HG02759 (cell line): ENCODE results near the gene NPHP4.

Experiments
- ATAC-seq: cut with Tn5 transposase; IDR thresholded peaks from one replicate; pipeline ENCODE4 v1.9.1; 2021; ENCODE audit warnings: mild to moderate bottlenecking, moderate library complexity; ENCODE audit not compliant: unreplicated experiment

The NPHP4 gene

DNA sequence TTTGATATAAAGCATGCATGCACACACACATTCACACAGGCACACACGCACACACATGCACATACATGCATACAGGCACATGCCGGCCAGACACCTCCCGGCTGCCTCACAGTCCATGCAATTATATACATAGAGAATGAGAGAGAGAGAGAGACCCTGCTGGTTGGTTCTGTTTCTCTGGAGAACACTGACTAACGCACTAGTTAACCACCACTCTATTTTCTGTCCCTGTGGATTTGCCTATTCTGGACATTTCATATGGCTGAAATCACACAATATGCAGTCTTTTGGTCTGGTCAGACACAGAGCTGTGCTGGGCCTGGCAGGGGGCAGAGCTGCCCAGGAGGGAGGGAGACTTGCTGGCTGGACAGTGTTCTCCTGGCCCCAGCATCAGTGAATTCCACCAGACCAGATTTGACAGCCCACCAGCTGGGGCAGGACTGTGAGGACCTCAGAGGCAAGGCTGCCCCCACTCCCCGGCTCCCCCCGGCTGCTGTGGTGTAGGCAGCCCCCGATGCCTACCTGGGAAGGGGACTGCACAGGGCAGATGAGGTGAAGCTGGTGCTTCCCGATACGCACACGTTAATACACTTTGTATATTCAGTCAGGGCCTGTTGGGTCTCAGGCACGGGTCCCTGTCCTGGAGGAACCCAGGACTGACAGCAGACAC lies 152.2 kb downstream of the NPHP4 start:
- no peak for ATAC-seq

DNA sequence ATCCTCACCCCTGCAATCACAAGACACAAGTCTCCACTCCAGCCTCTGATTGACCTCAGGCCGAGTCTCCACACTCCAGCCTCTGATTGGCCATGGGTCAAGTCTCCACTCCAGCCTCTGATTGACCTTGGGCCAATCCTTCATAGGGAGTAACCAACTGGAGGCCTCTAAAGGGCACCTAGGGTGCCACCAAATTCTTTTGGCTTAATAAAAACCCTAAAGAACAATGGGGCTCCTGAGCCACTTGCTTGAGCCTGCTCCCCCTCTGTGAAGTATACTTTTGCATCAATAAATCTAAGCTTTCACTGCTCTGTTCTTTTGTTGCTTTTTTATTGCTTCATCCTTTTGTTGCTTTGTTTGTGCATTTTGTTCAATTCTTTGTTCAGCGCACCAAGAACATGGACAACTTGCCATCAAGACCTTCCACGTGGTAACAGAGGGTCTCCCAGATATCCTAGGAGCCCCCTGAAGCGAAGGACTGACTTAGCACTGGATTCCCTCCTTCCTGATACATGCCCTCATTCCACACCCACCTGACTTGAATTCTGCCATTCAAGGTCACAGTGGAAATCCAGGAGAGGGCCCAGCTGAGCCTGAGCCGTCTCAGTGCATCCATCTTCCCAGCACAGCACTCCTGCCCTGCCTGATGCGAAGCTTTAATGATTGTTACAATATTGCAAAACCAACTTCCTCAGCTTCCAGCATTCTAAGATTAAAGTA lies 152.9 kb downstream of the NPHP4 start:
- no peak for ATAC-seq

DNA sequence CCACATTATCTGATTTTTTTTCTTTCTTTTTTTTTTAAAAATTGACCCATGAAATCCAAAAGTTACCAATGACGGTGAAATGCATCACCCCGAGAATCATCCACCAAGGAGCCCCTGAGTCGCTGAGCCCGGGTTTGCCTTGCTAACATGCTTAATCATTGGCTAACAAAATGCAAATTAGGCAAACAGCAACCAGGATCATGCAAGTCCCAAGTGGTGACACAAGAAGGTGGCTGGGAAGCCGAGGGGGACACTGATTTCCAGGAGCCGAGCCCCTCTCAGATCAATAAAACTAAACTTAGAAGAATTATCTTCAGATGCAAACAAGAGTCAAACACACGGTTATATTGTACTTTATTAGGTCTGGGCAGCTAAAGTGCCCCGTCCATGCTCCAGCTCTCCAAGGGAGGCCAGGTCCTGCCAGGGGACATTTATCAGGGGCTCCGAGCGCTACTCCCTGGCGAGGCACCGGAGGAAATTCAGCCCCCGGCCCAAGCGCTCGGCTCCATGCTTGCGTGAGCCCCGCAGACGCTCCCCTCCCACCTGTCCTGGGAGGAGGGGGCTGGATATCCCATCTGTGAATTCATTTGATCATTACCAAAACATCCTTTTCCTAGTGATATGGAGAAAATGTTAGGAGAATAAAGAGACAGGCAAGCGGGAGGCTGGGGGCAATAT lies 154.1 kb downstream of the NPHP4 start:
- no peak for ATAC-seq

DNA sequence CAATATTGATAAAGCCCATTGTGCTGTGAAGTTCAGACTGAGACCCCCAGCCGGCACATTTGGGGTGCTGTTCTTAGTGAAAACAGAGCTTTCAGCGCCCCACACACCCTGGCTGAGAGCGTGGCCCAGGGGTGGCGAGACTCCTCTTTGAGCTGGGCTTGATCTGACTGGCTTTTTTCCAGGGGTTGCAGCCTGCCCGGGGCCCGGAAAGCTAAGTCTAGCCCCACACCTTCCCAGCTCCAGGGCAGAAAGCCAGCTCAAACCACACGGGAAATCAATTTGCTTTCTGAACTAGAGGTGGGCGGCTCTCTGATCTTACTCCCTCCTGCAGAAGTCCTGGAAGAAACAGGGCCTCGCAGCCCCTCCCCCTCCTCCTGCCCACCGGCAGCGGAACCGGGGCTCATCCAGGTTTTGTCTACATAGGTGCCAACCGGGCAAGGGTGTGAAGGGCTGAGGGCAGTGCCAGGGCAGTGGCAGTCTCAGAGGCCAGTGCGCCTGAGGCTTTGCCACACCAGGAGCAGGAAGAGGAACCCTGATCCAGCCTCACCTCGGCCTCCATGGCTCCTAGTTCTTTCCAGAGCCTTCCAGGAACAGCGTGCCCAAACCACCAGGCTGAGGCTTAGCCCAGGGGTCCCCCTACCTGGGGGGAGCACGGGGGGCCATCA lies 155.3 kb downstream of the NPHP4 start:
- no peak for ATAC-seq

DNA sequence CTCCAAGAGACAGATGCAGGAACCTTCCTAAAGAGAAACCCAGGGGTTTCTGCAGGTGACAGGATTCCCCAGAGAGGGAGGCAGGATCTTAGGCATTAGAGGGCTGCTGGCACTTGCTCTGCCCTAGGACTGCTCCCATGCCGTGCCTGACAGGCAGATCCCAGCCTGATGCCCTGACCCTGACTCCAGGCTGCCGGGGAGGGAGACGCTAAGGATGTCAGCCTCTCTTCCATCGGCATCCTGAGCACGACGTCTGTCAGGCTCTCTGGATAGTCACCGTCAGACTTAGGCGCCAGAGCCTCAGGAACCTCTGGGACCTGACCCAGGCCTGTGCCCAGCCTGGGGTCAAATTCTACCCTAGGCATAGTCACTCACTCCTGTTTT lies 157.1 kb downstream of the NPHP4 start:
- ATAC-seq: no peak

DNA sequence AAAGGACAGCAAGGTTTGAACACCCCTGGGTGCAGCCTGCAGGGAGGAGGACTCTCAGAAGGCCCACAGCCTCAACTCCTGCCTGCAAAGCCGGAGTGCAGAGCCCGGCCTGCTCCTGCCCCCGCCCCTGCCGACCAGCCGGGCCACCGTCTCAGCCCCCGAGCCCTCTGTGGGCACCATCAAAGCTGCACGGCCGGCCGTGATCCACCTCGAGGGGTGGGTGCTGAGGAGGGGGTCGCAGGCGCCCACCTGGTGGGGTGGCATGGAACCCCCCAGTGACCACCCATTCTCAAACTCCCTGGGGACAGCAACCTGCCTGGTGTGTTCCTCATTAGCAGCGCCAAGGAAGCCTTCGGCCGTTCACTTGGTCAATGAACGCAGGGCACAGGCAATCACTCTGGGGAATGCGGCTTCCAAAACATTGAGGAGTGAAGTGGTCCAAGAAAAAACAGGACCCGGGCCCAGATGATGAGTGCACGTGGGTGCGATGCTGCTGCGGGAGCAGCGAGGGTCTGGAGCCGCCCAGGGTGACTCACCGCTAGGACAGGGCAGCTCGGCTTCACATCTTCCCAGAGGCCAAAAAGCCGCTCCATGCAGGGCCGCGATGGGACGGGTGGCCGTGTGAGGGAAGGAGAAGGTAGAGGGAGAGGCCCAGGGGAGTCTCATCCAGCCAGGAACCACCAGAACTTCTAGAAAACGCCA lies 157.6 kb downstream of the NPHP4 start:
- ATAC-seq: no peak

DNA sequence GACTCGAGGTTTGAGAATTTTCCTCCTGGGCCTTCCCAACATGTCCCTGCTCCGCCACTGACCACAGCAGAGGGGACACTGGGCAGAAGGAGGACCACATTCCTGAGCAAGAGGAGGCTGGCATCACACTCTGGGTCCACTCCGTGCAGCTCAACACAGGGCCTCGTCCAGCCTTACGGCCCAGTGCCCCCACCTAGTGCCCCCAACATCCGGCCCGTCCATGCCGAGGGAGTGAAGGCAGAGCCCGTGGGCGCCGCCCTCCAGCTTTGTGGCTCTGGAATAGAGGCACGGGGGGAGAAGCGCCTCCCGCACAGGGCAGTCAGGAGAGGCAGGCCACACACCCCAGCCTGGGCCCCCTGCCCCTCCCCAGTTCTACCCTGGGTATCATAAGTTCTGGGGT lies 158.3 kb downstream of the NPHP4 start:
- no peak for ATAC-seq

DNA sequence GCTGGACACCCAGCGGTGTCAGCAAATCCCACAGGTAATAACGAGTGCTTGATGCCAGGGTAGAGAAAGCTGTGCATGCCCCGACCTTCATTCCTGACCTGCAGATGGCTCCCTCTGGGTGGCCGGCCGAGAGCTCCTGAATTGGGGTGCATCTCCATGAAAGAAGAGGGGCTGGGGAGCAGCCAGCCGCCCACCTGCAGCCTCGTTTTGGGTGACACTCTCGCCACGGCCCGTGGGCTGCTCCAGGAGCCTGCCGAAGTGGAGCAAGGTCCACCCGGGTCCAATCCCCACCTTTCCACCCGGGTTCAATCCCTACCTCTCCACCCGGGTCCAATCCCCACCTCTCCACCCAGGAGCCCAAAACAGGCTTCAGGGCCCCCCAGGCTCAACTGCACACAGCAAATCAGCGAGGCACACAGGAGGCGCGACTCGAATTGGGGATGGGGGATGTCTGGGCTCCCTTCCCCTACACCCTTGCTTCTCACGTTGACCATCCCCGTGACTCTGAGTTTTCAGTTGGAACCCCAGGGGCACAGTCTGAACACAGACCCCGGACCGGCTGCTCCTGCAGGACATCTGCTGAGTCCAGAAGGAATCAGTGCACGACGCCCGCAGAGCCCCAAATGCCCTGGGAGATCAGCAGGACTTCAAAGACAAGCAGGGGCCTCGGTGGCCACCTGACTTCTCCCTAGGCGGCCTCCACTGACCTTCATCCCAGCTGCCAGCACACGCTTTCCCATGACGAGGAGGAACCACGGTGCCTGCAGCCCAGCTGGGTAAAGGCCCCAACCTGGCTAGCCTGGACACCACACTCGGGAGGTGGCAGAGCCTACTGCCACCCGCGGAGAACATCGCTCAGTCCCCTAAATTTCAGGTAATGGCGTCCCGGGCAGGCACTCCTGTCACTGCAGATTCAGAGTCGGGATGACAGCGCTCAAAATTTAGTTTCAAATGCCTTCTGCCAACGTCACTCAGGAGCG lies 159.0 kb downstream of the NPHP4 start:
- no peak for ATAC-seq

DNA sequence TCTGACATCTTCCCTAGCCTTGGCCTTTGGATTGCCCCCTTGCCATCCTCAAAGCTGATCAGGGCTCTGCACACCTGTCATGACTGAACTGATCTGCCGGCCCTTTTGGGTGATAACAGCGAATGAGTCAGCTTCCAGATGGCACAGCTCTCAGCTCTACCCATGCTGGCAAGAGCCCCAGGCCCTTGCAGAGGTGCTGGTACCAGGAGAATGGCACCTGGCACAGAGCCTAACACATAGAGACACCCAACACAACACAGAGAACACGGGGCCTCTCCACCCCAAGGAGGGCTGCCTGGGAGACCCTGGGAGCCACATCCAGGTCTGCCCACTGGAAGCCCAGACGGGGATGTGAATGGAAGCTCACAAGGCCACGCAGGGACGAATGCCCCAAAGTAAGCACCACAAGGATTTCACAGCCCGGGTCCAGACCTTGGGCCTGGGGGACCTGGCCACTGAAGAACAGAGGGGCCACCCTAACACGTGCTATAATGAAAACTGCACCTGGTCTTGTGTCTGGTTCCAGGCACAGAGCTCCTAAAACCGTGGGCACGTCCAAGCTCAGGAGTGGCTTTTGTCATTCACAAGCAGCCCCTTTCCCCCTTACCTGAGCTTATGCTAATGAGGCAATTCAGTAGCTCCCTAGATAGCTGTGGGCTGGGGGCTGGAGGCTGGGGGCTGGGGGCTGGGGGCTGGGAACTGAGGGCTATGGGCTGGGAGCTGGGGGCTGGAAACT lies 160.5 kb downstream of the NPHP4 start:
- no peak for ATAC-seq

DNA sequence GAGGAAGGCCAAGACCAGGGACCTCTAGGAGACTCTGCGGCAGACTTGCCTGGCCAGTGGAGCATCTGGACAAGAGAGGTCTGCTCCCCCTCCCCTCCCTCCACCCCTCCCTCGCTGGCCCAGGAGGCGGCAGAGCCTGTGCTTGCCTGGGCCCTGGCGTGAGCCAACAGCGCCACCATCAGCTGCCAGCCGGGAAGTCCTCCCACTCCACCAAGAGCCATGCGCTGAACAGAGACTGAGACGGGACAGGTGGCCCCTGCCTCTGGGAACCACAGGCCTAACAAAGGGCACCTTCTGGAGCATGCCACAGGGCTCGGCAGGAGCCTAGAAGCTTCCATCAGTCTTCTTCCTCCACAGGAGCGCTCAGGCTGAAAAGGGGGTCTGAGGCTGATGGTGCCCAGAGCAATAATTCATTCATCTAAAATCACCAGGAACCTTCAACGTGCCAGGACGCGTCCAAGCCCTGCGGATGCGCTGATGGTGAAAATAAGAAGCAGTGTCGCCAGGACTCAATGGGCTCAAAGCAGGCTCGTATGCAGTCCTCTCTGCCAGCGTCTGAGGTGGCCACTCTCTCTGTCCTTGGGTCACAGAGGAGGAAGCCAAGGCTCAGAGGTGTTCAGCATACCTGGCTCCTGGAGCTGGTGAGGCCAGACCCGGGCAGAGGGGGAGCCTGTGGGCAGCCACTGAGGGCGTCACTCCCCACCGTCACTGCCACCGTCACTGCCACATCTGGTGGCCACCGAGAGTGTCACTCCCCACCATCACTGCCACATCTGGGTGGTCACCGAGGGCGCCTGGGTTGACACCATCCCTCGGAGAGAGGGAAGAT lies 161.2 kb downstream of the NPHP4 start:
- ATAC-seq: no peak

DNA sequence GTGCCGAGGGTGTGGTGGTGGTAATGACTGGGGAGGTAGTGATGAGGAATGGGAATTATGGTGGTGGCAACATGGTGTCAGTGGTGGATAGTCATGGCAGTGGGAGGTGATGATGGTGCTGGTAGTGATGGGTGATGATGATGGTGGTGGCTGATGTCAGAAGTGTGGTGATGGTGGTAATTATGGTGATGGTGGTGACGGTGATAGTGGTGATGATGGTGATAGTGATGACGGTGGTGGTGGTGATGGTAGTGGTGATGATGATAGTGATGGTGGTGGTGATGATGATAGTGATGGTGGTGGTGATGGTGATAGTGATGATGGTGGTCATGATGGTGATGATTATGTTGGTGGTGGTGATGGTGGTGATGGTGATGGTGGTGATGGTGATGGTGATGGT lies 162.8 kb downstream of the NPHP4 start:
- no peak for ATAC-seq

DNA sequence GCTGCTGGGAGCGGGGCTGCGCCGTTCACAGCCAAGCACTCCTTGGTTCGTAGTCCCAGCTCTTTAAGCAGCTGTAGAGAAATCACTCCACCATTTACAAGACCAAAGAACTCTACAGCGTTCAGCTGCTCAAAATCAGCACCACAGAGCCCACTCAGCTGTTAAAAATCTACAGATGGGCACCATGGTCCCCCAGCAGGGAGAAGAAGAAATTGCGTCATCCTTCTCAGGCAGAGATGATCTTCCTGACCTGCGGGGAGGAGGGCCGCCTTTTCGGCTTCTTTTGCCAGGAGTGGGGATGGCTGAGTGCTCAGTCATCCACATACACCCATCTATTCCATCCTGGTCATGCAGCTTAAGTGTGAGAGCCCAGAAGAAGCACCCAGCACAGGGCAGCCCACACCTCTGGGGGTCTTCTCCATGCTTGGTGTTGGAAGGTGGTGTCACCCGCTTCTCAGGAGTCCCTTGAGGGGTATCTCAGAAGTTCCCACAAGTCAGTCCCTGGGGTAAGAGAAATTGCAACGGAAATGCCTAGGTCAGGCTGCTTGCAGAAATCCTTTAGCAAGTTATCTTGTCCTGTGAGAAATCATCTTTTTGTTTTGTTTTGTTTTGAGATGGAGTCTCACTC lies 163.8 kb downstream of the NPHP4 start:
- ATAC-seq: no peak

DNA sequence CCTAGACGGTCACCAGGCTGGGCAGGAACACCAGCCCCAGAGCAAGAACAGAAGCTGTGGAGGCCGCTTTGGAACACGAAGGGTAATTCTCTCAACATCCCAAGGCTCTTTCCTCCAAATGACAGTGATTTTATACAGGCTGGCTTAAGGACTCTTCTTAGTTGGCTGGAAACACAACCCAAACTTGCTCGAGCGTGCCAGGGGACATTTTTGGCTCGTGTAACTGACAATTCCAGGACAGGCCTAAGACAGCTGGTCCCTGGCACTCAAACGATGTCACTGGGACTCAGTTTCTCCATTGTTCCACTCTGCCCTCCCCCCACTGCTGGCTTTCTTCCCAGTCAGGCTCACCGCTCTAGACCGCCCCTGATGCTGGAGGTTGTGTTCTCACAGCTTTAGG lies 164.7 kb downstream of the NPHP4 start:
- ATAC-seq: no peak

DNA sequence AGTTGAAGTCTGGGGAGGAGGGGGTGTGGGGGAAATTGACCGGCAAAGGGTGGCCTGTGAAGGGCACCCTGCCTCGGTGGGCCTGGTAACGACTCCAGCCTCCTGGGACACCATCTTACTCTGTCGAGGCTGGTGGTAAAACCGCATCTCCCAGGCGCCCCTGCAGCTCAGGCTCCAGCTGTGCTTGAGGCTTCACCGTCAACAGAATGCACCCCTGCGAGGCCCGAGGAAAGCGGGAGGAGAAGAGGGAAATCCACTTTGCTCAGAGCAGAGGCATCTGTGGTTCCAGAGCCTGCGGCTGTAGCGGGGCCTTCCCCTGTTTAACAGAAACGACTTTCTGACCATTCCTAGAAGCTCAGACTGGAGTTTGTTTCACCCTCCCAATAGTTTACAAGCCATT lies 165.6 kb downstream of the NPHP4 start:
- no peak for ATAC-seq

DNA sequence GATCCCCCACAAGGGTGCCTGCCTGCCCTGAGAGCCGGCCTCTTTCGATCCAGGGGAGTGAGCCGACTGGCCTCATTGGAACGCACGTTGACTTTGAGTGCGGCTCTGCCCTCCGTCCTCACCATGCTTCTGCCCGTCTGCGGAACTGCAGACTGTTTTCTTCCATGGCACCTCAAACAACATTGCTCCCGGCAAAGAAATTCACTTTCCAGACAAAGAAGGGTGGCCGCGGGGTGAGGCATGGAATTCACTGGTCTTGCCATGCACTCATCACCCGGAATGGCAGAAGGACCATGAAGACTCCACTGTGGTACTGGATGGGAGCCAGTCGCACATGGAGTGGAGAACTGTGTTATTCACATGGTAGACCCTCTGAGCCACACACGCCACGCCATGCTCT lies 169.5 kb downstream of the NPHP4 start:
- no peak for ATAC-seq

DNA sequence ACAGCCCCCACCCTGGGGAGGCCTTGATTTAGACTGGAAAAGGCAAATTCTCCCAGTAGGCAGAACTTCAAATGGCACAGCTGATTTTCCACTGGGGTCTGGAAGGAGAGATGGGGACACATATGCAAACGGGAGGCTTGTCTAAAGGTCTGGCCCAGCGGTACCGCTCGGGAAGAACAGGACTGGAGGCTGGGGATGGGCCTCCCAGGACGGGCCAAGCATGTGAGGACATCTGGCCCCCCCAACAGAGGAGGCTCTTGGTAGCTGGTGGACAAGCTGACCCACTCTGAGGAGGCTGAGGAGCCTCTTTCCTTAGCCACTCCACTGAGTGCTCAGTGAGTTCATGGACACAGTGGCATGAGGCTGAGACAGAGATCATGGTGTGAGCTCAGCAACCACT lies 170.0 kb downstream of the NPHP4 start:
- no peak for ATAC-seq

DNA sequence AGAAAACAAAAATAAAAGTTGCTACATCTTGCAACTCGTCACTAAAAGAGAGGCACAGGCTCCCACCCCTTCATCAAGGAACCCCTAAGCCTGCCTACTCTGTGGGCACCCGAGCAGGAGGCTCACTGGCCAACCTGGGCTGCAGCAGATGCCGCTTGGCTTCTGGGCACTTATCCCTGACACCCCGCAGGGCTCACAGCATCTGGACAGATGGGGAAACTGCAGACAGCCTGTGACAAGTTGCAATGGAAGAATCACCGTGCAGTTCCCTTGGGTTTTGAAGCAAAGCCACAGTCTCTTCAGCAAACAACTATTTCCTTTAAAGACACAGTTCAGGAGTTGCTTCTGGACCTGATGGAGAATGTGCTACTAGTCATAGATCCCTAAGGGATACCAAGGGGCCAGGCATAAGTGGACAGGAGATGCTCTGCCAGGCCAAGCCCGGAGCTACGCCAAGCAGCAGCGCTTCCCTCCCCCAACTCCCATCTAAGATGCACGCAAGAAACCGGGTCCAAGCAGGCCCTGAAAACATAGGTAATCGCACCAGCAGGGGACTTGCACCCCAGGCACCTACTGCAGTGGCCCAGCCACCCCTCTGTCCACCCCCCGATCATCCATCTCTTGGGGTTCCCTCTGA lies 170.6 kb downstream of the NPHP4 start:
- ATAC-seq: no peak
